ENCODE measurements around the gene VASH2. TPM values are rescaled to one million over a fixed set of nuclear protein-coding genes. Genes with fewer than 3 reads are reported as not detected.

VASH2 gene
- total and polyA plus RNA-seq, 2 donors (not counting 1 experiment from before 2014, with no cell fraction given): 0.17 to 0.22 TPM

- H3K4me1 ChIP-seq (ENCODE audit: control insufficient read depth, extremely low read depth, insufficient read depth, low read length): no peaks in the 10 kb centered on the region
- DNase-seq (ENCODE audit: low read depth in 2 of 2): no peak
- no peaks in the 10 kb centered on the region for H3K79me2 ChIP-seq (ENCODE audit: control insufficient read depth, insufficient read depth, low read length)
- no peak overlapping the region for H3K4me3 ChIP-seq (replicated peaks in 1 of 4; ENCODE audit: control extremely low read depth in 1 of 4, insufficient read depth in 1 of 4, low read depth in 3 of 4, low read length in 4 of 4)
- TF ChIP-seq EZH2 (IDR thresholded peaks at IDR 0.05; ENCODE audit: low read length, missing control alignments): no peak
- no peak for TF ChIP-seq CTCF (conservative IDR thresholded peaks at IDR 0.05 in 1 of 2, IDR thresholded peaks at IDR 0.05 in 1 of 2; ENCODE audit: low read depth in 1 of 2, low read length in 2 of 2)
- no peak overlapping the region for H2AFZ ChIP-seq (ENCODE audit: low read length)
- no peak overlapping the region for H3K4me2 ChIP-seq (ENCODE audit: extremely low read depth, insufficient read depth, low read length)
- H3K9me3 ChIP-seq (ENCODE audit: control insufficient read depth, insufficient read depth, low read depth, low read length): no peaks in the 10 kb centered on the region
- no peaks in the 10 kb centered on the region for H3K36me3 ChIP-seq (ENCODE audit: control insufficient read depth, insufficient read depth, low read length)
- H3K9ac ChIP-seq (ENCODE audit: insufficient read depth, low read length): no peak overlapping the region
- H3K27ac ChIP-seq (ENCODE audit: insufficient read depth, low read length): no peak overlapping the region
- H3K27me3 ChIP-seq (ENCODE audit: control insufficient read depth, insufficient read depth, low read length): peaks cover 4% of the 10 kb centered on the region
- no peaks in the 10 kb centered on the region for H4K20me1 ChIP-seq (ENCODE audit: control insufficient read depth, extremely low read depth, insufficient read depth, low read length)
Measured at GRCh38 chr1:212914789-212915188, 35.6 kb upstream of the VASH2 start.

GRCh38 chr1:212915245-212916091, 34.9 kb upstream of the VASH2 start:
- Histone ChIP-seq H3K27me3 (ENCODE audit: control insufficient read depth, insufficient read depth, low read length) (peaks cover 4% of the 10 kb centered on the region), H3K4me1 (ENCODE audit: control insufficient read depth, extremely low read depth, insufficient read depth, low read length) (no peaks in the 10 kb centered on the region), H3K9me3 (ENCODE audit: control insufficient read depth, insufficient read depth, low read depth, low read length) (no peaks in the 10 kb centered on the region), H3K9ac (ENCODE audit: insufficient read depth, low read length) (no peak overlapping the region), H3K27ac (ENCODE audit: insufficient read depth, low read length) (no peak overlapping the region), H3K79me2 (ENCODE audit: control insufficient read depth, insufficient read depth, low read length) (no peaks in the 10 kb centered on the region), H3K4me2 (ENCODE audit: extremely low read depth, insufficient read depth, low read length) (no peak overlapping the region), H3K4me3 (replicated peaks in 1 of 4; ENCODE audit: control extremely low read depth in 1 of 4, insufficient read depth in 1 of 4, low read depth in 3 of 4, low read length in 4 of 4) (no peak overlapping the region), H4K20me1 (ENCODE audit: control insufficient read depth, extremely low read depth, insufficient read depth, low read length) (no peaks in the 10 kb centered on the region), H3K36me3 (ENCODE audit: control insufficient read depth, insufficient read depth, low read length) (no peaks in the 10 kb centered on the region), H2AFZ (ENCODE audit: low read length) (no peak overlapping the region)
- peak; percentile 51 to 79 for DNase-seq (ENCODE audit: low read depth in 2 of 2)
- TF ChIP-seq CTCF (conservative IDR thresholded peaks at IDR 0.05 in 1 of 2, IDR thresholded peaks at IDR 0.05 in 1 of 2; ENCODE audit: low read depth in 1 of 2, low read length in 2 of 2): peak; percentile 41 to 62
- TF ChIP-seq EZH2 (IDR thresholded peaks at IDR 0.05; ENCODE audit: low read length, missing control alignments): no peak

- Histone ChIP-seq H3K4me1 (ENCODE audit: control insufficient read depth, extremely low read depth, insufficient read depth, low read length) (no peaks in the 10 kb centered on the region), H3K27me3 (ENCODE audit: control insufficient read depth, insufficient read depth, low read length) (peaks cover 11% of the 10 kb centered on the region), H2AFZ (ENCODE audit: low read length) (peak overlapping the region; percentile 59), H3K9me3 (ENCODE audit: control insufficient read depth, insufficient read depth, low read depth, low read length) (no peaks in the 10 kb centered on the region), H4K20me1 (ENCODE audit: control insufficient read depth, extremely low read depth, insufficient read depth, low read length) (no peaks in the 10 kb centered on the region), H3K4me2 (ENCODE audit: extremely low read depth, insufficient read depth, low read length) (peak overlapping the region; percentile 25), H3K4me3 (replicated peaks in 1 of 4; ENCODE audit: control extremely low read depth in 1 of 4, insufficient read depth in 1 of 4, low read depth in 3 of 4, low read length in 4 of 4) (peak overlapping the region in 1 of 4 experiments; percentile 4), H3K27ac (ENCODE audit: insufficient read depth, low read length) (no peak overlapping the region), H3K9ac (ENCODE audit: insufficient read depth, low read length) (no peak overlapping the region), H3K36me3 (ENCODE audit: control insufficient read depth, insufficient read depth, low read length) (no peaks in the 10 kb centered on the region), H3K79me2 (ENCODE audit: control insufficient read depth, insufficient read depth, low read length) (no peaks in the 10 kb centered on the region)
- DNase-seq (ENCODE audit: low read depth in 2 of 2): peak; percentile 18 to 63
- TF ChIP-seq CTCF (conservative IDR thresholded peaks at IDR 0.05 in 1 of 2, IDR thresholded peaks at IDR 0.05 in 1 of 2; ENCODE audit: low read depth in 1 of 2, low read length in 2 of 2): no peak
- no peak for TF ChIP-seq EZH2 (IDR thresholded peaks at IDR 0.05; ENCODE audit: low read length, missing control alignments)
Measured at GRCh38 chr1:212916481-212917133, 33.7 kb upstream of the VASH2 start.

Data from fibroblast of lung (primary cell).